Fibroblast of the aortic adventitia (primary cell): ENCODE results near the gene KANK4. TPM values are rescaled to one million over a fixed set of nuclear protein-coding genes. Genes with fewer than 3 reads are reported as not detected.
"Not testable (repeated sequence)": the region's sequence is repeated elsewhere in the genome, so short reads cannot be mapped to it uniquely, and the experiment has no call there.

Source experiments
- DNase-seq: peaks from one replicate; pipeline ENCODE4 v3.0.0-alpha.2; 2010; ENCODE audit warnings: low read depth
- H3K4me3 ChIP-seq: 2 replicates; pipeline ENCODE4 v1.5.1; 2011; ENCODE audit warnings: low read depth, mild to moderate bottlenecking, control low read depth, low read length, moderate library complexity
- CTCF ChIP-seq: IDR thresholded peaks from 2 replicates; pipeline ENCODE4 v1.5.1; 2011; ENCODE audit warnings: mild to moderate bottlenecking, low read length, control low read depth, inconsistent platforms; ENCODE audit not compliant: insufficient read depth
- total RNA-seq: library from RNA; depleted of rRNA; stranded (reverse); fragments of >200 nt; gene quantifications from 2 replicates; pipeline ENCODE4 v1.2.3, GENCODE V29; 2012; ENCODE audit warnings: low replicate concordance

Gene KANK4
- total RNA-seq, 1 donor: 0.09 TPM

DNA sequence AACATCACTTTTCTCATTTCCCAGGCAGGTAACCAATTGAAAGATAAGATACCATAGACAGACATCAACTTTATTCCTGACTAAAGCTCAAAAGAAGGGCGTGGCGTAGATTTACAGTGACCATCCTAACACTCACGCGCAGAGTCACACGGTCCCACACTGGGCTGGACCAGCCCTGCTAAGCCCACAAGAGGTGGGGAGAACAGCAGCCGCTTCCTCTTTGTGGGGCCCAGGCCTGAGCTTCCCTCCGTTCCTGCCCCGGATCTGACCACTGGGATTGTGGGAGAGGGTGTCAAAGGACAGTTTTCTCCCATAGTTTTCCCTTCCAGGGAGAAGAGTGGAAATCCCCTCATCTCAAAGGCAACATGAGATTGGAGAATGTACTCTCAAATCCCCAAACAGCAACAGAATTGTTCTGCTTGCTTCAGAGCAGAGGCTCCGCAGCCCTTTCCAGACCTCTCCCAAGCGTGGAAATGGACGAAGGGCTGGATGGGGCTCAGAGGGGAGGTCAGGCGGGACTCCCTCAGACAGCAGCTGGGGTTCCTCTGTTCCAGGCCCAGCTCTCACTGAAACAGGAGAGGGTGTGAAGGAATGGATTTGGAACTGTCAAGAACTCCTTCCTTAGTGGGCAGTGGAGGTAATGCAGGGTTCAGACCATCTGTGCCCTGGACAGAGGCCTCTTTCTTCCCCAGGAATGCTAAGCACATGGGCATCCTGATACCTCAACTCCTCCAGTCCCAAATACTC is 90.9 kb downstream of the KANK4 start:
- no peak for TF ChIP-seq CTCF
- DNase-seq: no peak
- no peak overlapping the region for H3K4me3 ChIP-seq

DNA sequence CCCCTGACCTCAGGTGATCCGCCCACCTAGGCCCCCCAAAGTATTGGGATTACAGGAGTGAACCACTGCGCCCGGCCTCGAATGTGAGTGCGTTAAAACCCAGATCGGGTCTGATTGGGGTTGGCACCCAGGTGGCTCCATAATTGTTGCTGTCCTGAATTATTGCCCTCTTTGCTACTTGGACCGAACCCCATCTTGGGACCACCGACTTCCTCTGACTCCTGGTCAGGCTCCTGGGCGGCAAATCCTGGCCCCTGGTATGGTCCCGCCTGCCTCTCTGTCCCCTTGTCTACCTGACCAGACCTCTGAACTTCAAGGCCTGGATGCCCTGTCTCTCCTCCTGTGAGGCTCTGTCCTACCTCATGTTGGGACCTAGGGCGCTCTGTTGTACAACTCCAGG is 91.7 kb downstream of the KANK4 start:
- no peak for DNase-seq
- H3K4me3 ChIP-seq: no peak overlapping the region
- no peak for TF ChIP-seq CTCF

DNA sequence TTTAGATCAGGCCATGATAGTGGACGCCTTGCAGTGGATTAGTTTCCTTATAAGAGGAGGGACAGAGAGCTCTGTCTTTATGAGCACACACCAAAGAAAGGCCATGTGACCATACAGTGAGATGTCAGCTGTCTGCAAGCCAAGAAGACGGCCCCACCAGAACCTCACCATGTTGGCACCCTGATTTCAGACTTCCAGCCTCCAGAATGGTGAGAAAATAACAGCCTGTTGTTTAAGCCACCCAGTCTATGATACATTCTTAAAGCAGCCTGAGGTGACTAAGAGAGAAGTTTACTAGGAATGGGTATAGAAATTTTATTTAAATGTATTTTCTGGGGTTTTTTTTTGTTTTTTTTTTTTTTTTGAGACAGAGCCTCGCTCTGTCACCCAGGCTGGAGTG is 95.1 kb downstream of the KANK4 start:
- no peak overlapping the region for H3K4me3 ChIP-seq
- DNase-seq: no peak
- TF ChIP-seq CTCF: no peak

- H3K4me3 ChIP-seq: no peak overlapping the region
- no peak for DNase-seq
- TF ChIP-seq CTCF: no peak
Measured at GRCh38 chr1:62222321-62222720, 96.9 kb downstream of the KANK4 start.

DNA sequence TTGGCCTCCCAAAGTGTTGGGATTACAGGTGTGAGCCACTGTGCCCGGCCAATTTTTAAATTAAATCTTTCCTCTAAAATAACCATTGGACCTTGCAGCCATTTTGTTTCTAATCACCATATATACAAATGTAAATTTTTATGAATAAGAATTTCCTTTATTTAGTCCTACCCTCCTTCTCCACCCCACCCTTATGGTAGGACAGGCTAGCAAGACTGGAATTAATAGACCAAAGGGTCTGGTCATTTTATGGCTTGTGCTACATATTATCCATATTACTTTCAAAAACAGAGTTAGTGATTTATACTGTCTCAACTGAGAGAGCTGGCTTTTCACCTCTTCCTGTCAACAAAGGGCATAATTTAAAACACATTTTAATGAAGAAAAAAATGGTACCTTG is 98.1 kb downstream of the KANK4 start:
- no peak for DNase-seq
- H3K4me3 ChIP-seq: no peak overlapping the region
- no peak for TF ChIP-seq CTCF

DNA sequence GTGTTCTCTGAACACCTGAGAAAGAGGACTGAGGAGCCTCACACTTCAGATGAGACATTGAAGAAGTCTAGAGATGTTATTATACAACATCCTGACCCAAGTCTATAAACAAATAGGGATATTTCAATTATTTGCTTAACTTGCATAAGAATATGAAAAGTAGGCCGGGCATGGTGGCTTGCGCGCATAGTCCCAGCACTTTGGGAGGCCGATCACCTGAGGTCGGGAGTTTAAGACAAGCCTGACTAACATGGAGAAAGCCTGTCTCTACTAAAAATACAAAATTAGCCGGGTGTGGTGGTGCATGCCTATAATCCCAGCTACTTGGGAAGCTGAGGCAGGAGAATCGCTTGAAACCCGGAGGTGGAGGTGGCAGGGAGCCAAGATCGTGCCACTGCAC is 98.8 kb downstream of the KANK4 start:
- H3K4me3 ChIP-seq, DNase-seq: not testable (repeated sequence)

DNA sequence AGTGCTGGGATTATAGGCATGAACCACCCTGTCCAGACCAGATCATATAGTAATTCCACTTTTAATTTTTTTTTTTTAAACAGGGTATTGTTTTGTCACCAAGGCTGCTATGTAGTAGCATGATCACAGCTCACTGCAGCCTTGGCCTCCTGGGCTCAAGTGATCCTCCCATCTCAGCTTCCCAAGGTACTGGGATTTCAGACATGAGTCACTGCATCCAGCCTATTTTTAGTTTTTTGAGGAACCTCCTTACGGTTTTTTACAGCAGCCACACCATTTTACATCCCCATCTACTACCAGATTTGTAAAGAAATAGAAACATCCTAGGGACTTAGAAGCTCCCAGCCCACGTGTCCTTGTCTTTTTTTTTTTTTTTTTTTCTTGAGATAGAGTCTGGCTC is 100.6 kb downstream of the KANK4 start:
- no peak for TF ChIP-seq CTCF
- no peak for DNase-seq
- H3K4me3 ChIP-seq: no peak overlapping the region
